ENCODE measurements around the gene OBP2B. TPM values are rescaled to one million over a fixed set of nuclear protein-coding genes. Genes with fewer than 3 reads are reported as not detected.
"Not testable (repeated sequence)": the region's sequence is repeated elsewhere in the genome, so short reads cannot be mapped to it uniquely, and the experiment has no call there.

The OBP2B gene
- total RNA-seq, 1 donor from 2014 or later, result not detected

GRCh38 chr9:133223159-133223756, 14.2 kb upstream of the OBP2B start:
- not testable (repeated sequence) for DNase-seq (ENCODE audit: extremely low read depth, low read depth, low spot score)

- DNase-seq (ENCODE audit: extremely low read depth, low read depth, low spot score), result not testable (repeated sequence)
These were observed 12.9 kb upstream of the OBP2B start for GRCh38 chr9:133221994-133222393.

- DNase-seq (ENCODE audit: extremely low read depth, low read depth, low spot score), result no peak
These were observed 12.2 kb upstream of the OBP2B start for GRCh38 chr9:133221177-133221809.

GRCh38 chr9:133218049-133218975, 9.3 kb upstream of the OBP2B start:
- not testable (repeated sequence) for DNase-seq (ENCODE audit: extremely low read depth, low read depth, low spot score)

GRCh38 chr9:133217333-133217988, 8.4 kb upstream of the OBP2B start:
- not testable (repeated sequence) for DNase-seq (ENCODE audit: extremely low read depth, low read depth, low spot score)

GRCh38 chr9:133214276-133214675, 5.2 kb upstream of the OBP2B start:
- DNase-seq (ENCODE audit: extremely low read depth, low read depth, low spot score), result not testable (repeated sequence)

GRCh38 chr9:133210609-133211008, 1.6 kb upstream of the OBP2B start:
- no peak for DNase-seq (ENCODE audit: extremely low read depth, low read depth, low spot score)

GRCh38 chr9:133210202-133210532, 1.1 kb upstream of the OBP2B start:
- no peak for DNase-seq (ENCODE audit: extremely low read depth, low read depth, low spot score)

GRCh38 chr9:133209327-133210201, 514 bp upstream of the OBP2B start:
- not testable (repeated sequence) for DNase-seq (ENCODE audit: extremely low read depth, low read depth, low spot score)

GRCh38 chr9:133208171-133208879, 725 bp downstream of the OBP2B start:
- DNase-seq (ENCODE audit: extremely low read depth, low read depth, low spot score), result not testable (repeated sequence)

- no peak for DNase-seq (ENCODE audit: extremely low read depth, low read depth, low spot score)
These were observed 1.4 kb downstream of the OBP2B start for GRCh38 chr9:133207540-133208170.

GRCh38 chr9:133207021-133207531, 2.0 kb downstream of the OBP2B start:
- no peak for DNase-seq (ENCODE audit: extremely low read depth, low read depth, low spot score)

- no peak for DNase-seq (ENCODE audit: extremely low read depth, low read depth, low spot score)
These were observed 2.8 kb downstream of the OBP2B start for GRCh38 chr9:133205996-133206931.

GRCh38 chr9:133205481-133205887, 3.6 kb downstream of the OBP2B start:
- DNase-seq (ENCODE audit: extremely low read depth, low read depth, low spot score), result not testable (repeated sequence)

- DNase-seq (ENCODE audit: extremely low read depth, low read depth, low spot score), result no peak
These were observed 4.1 kb downstream of the OBP2B start for GRCh38 chr9:133204993-133205336.

GRCh38 chr9:133204335-133204992, 4.6 kb downstream of the OBP2B start:
- no peak for DNase-seq (ENCODE audit: extremely low read depth, low read depth, low spot score)

GRCh38 chr9:133203506-133204075, 5.5 kb downstream of the OBP2B start:
- no peak for DNase-seq (ENCODE audit: extremely low read depth, low read depth, low spot score)
